Measurements from ENCODE around the gene FBXO31.
"Not testable (repeated sequence)": the region's sequence is repeated elsewhere in the genome, so short reads cannot be mapped to it uniquely, and the experiment has no call there.

The FBXO31 gene

DNA sequence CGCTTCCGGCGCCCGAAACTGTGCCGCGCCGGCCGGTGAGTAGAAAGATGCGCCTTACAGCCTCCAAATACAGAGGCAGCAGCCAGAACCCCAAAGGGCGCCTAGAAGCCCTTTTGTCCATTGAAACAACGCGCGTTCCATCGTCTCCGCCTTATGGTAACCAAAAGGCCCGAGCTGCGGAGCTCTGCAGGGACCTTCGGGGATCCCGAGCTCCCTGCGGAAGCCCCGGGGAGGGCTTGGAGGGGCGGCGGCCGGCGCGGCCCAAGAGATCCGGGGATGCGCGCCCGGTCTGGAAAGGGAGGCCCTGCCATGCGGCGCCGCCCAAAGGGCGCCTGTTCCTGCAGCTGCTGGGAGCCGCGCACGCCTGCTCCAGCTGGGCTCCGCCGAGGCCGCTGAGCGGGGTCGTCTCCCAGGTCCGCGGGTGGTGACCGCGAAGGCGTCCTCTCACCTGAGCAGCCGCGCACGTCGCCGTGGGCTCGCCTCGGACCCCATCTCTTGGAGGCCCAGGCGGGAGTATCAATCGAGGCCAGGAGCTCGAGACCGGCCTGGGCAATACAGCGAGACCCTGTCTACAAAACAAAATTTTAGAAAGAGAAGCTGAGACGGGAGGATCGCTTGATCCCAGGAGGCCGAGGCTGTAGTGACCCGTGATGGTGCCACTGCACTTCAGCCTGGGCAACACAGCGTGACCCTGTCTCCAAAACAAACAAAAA is 742 bp upstream of the FBXO31 start:
- peak overlapping the region; percentile 82 for H3K4me3 ChIP-seq (ENCODE audit: low read depth, low read length)
- no peak for TF ChIP-seq CTCF (conservative IDR thresholded peaks at IDR 0.05; ENCODE audit: low read depth, low read length)
- DNase-seq (ENCODE audit: low read depth) = no peak

DNA sequence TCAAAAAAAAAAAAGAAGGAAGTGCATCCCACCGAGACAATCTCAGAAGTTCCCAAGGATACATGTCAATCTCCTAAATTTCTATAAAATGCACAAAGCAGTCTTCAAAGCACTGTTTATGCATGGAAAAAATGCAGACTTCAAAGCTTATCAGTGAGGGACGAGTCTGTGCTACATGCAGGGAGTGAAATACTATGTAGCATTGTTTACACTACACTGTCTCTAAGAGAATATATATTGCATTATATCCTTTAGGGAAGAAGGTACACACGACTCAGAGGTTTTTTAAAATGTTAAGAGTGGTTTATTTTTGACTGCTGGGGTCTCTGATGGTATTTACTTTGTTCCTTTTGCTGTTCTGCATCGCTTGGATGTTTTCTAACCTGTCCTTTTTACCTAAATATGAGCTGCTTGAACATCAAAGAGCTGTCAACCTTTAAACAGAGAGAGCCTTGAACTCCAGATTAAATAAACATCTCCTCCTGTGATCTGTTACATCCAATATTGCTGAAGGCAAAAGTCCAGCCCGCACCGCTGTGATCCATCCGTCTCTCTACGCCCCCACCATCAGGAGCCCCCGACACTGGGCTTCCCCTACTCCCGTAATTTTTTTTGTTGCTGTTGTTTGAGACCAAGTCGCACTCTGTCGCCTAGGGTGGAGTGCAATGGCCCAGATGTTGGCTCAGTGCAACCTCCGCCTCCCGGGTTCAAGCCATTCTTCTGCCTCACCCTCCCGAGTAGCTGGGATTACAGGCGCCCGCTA is 1.4 kb downstream of the FBXO31 start:
- no peak for TF ChIP-seq CTCF (conservative IDR thresholded peaks at IDR 0.05; ENCODE audit: low read depth, low read length)
- peak; percentile 46 for DNase-seq (ENCODE audit: low read depth)
- peak overlapping the region; percentile 82 for H3K4me3 ChIP-seq (ENCODE audit: low read depth, low read length)

GRCh38 chr16:87380881-87381280 is 2.7 kb downstream of the FBXO31 start:
- peak; percentile 18 for TF ChIP-seq CTCF (conservative IDR thresholded peaks at IDR 0.05; ENCODE audit: low read depth, low read length)
- peak; percentile 68 for DNase-seq (ENCODE audit: low read depth)

DNA sequence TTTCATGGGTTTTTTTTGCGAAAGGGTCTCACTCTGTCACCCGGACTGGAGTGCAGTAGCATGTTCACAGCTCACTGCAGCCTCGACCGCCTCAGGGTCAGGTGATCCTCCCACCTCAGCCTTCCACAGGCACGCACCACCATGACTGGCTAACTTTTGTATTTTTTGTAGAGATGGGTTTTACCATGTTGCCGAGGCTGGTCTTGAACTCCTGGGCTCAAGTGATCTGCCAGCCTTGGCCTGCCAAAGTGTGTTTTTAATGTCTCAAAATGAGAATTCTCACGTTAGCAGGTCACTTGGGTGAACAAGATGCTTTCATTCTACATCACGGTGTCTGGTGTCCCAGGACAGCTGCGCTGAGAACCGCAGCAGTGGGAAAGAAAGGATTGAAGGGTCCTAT is 3.2 kb downstream of the FBXO31 start:
- TF ChIP-seq CTCF (conservative IDR thresholded peaks at IDR 0.05; ENCODE audit: low read depth, low read length) = no peak
- H3K4me3 ChIP-seq (ENCODE audit: low read depth, low read length) = no peak overlapping the region
- DNase-seq (ENCODE audit: low read depth) = no peak

More at GRCh38 chr16:87380881-87381280, 2.7 kb downstream of the FBXO31 start:
- H3K4me3 ChIP-seq (ENCODE audit: low read depth, low read length) = peak overlapping the region; percentile 82

DNA sequence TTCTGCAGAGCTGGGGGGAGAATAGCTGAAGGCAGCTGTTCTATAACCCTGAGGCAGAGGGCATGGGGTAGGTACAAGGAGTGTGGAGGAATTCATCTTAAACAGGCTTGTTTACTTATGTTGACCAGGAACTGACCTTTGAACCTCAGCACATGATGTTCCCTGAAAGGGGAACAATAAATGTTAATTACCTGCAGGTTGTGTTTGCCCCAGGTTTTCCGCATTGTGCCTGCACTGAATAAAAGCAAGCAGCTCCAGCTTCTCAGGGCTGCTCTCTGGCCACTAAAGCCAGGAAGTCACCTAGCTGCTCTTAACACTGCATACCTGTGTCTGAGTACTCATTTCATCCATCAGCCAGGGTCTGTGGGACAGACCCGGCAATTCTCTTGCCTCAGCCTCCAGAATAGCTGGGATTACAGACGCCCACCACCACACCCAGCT is 4.2 kb downstream of the FBXO31 start:
- H3K4me3 ChIP-seq (ENCODE audit: low read depth, low read length); DNase-seq (ENCODE audit: low read depth): not testable (repeated sequence)

DNA sequence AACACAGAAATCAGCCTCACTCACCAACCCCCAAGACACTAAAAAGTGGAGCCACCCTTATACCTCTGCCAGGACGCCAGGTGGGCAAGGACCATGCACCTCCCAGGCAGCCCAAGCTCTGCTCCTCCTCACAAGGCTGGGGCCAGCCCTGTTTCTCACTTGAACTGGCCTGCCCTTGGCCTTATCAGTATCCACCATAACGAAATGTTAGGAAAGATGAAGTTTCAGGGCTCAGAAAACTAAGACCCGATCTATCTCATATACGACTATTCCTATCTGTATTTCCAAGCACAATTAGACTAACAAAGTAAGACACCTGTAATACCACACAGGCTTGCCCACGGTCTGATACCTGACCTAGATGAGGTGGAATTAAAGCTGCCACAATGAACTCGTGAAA is 6.9 kb downstream of the FBXO31 start:
- no peak for TF ChIP-seq CTCF (conservative IDR thresholded peaks at IDR 0.05; ENCODE audit: low read depth, low read length)
- no peak for DNase-seq (ENCODE audit: low read depth)
- no peak overlapping the region for H3K4me3 ChIP-seq (ENCODE audit: low read depth, low read length)

GRCh38 chr16:87375426-87376135 is 8.0 kb downstream of the FBXO31 start:
- H3K4me3 ChIP-seq (ENCODE audit: low read depth, low read length) = no peak overlapping the region
- no peak for TF ChIP-seq CTCF (conservative IDR thresholded peaks at IDR 0.05; ENCODE audit: low read depth, low read length)
- DNase-seq (ENCODE audit: low read depth) = peak; percentile 60

Measured in choroid plexus epithelial cell (primary cell).